IPS DF 6.9 (cell line): ENCODE results near the gene TENT4B.

Source experiments
- DNase-seq: peaks from one replicate; pipeline ENCODE4 v3.0.0-alpha.2; 2013; ENCODE audit warnings: low read depth, low spot score
- H3K27ac ChIP-seq: one replicate; pipeline ENCODE4 v1.5.1; 2013; ENCODE audit warnings: low read length, control low read depth
- H3K27me3 ChIP-seq: 2 replicates; pipeline ENCODE4 v1.6.1; 2013; ENCODE audit warnings: mild to moderate bottlenecking, low read length; ENCODE audit not compliant: control insufficient read depth, insufficient read depth
- H3K36me3 ChIP-seq: 2 replicates; pipeline ENCODE4 v1.6.1; 2013; ENCODE audit warnings: low read length; ENCODE audit not compliant: control insufficient read depth, insufficient read depth
- H3K4me1 ChIP-seq: 2 replicates; pipeline ENCODE4 v1.6.1; 2013; ENCODE audit warnings: low read length; ENCODE audit not compliant: control insufficient read depth, insufficient read depth
- H3K4me3 ChIP-seq: 2 replicates; pipeline ENCODE4 v1.5.1; 2013; ENCODE audit warnings: mild to moderate bottlenecking, low read length
- H3K9me3 ChIP-seq: 2 replicates; pipeline ENCODE4 v1.6.1; 2013; ENCODE audit warnings: low read length, inconsistent platforms; ENCODE audit not compliant: control insufficient read depth, insufficient read depth
- WGBS: extraction: QIAGEN DNeasy Blood & Tissue Kit; methylation state at CpG from one replicate; pipeline ENCODE4 v1.1.7; 2013; ENCODE audit warnings: mixed read lengths, missing lambda C conversion rate; ENCODE audit not compliant: insufficient read length, insufficient coverage; 5-methylcytosine and 5-hydroxymethylcytosine counted together

TENT4B gene

GRCh38 chr16:50271148-50272041 lies 118.3 kb downstream of the TENT4B start:
- no peak overlapping the region for H3K4me3 ChIP-seq
- no CpG with 5 or more reads among the region's 15 CpGs for WGBS
- no peaks in the 10 kb centered on the region for H3K36me3 ChIP-seq
- H3K27me3 ChIP-seq = no peaks in the 10 kb centered on the region
- no peaks in the 10 kb centered on the region for H3K9me3 ChIP-seq
- no peak overlapping the region for H3K27ac ChIP-seq
- no peak for DNase-seq
- peaks cover 3% of the 10 kb centered on the region; the same call in 1 of the 2 replicates for H3K4me1 ChIP-seq

GRCh38 chr16:50272111-50272571 lies 119.0 kb downstream of the TENT4B start:
- no CpG with 5 or more reads among the region's 7 CpGs for WGBS

GRCh38 chr16:50272687-50273381 lies 119.7 kb downstream of the TENT4B start:
- H3K4me3 ChIP-seq = no peak overlapping the region
- no peak overlapping the region for H3K27ac ChIP-seq
- no CpG with 5 or more reads among the region's 5 CpGs for WGBS
- H3K27me3 ChIP-seq = no peaks in the 10 kb centered on the region
- H3K9me3 ChIP-seq = no peaks in the 10 kb centered on the region
- H3K4me1 ChIP-seq = no peaks in the 10 kb centered on the region
- DNase-seq = no peak
- H3K36me3 ChIP-seq = no peaks in the 10 kb centered on the region

More at GRCh38 chr16:50272111-50272571, 119.0 kb downstream of the TENT4B start:
- no peaks in the 10 kb centered on the region for H3K9me3 ChIP-seq
- no peak overlapping the region for H3K4me3 ChIP-seq
- H3K4me1 ChIP-seq = peaks cover 3% of the 10 kb centered on the region; the same call in 1 of the 2 replicates
- no peaks in the 10 kb centered on the region for H3K27me3 ChIP-seq
- DNase-seq = no peak
- no peaks in the 10 kb centered on the region for H3K36me3 ChIP-seq
- no peak overlapping the region for H3K27ac ChIP-seq

GRCh38 chr16:50273382-50273690 lies 120.2 kb downstream of the TENT4B start:
- no peaks in the 10 kb centered on the region for H3K9me3 ChIP-seq
- H3K4me1 ChIP-seq = no peaks in the 10 kb centered on the region
- H3K27ac ChIP-seq = no peak overlapping the region
- H3K36me3 ChIP-seq = no peaks in the 10 kb centered on the region
- no peaks in the 10 kb centered on the region for H3K27me3 ChIP-seq
- WGBS = no CpG with 5 or more reads among the region's 2 CpGs
- H3K4me3 ChIP-seq = no peak overlapping the region
- no peak for DNase-seq

- H3K9me3 ChIP-seq = no peaks in the 10 kb centered on the region
- H3K27ac ChIP-seq = no peak overlapping the region
- no CpG with 5 or more reads among the region's 13 CpGs for WGBS
- no peaks in the 10 kb centered on the region for H3K36me3 ChIP-seq
- no peaks in the 10 kb centered on the region for H3K4me1 ChIP-seq
- no peaks in the 10 kb centered on the region for H3K27me3 ChIP-seq
- no peak for DNase-seq
- H3K4me3 ChIP-seq = no peak overlapping the region
Measured at GRCh38 chr16:50273888-50274325, 120.8 kb downstream of the TENT4B start.

GRCh38 chr16:50274326-50275097 lies 121.4 kb downstream of the TENT4B start:
- no peaks in the 10 kb centered on the region for H3K27me3 ChIP-seq
- no peaks in the 10 kb centered on the region for H3K36me3 ChIP-seq
- no peaks in the 10 kb centered on the region for H3K9me3 ChIP-seq
- DNase-seq = no peak
- no peak overlapping the region for H3K27ac ChIP-seq
- no peak overlapping the region for H3K4me3 ChIP-seq
- peaks cover 2% of the 10 kb centered on the region for H3K4me1 ChIP-seq
- WGBS = no CpG with 5 or more reads among the region's 18 CpGs

GRCh38 chr16:50275098-50275415 lies 122.0 kb downstream of the TENT4B start:
- no peak overlapping the region for H3K27ac ChIP-seq
- no peak for DNase-seq
- H3K36me3 ChIP-seq = no peaks in the 10 kb centered on the region
- no CpG with 5 or more reads among the region's 3 CpGs for WGBS
- H3K27me3 ChIP-seq = no peaks in the 10 kb centered on the region
- peaks cover 3% of the 10 kb centered on the region for H3K4me1 ChIP-seq
- no peak overlapping the region for H3K4me3 ChIP-seq
- no peaks in the 10 kb centered on the region for H3K9me3 ChIP-seq

- WGBS = no CpG with 5 or more reads among the region's 12 CpGs
- H3K4me3 ChIP-seq = no peak overlapping the region
- H3K27ac ChIP-seq = no peak overlapping the region
Measured at GRCh38 chr16:50275428-50276325, 122.6 kb downstream of the TENT4B start.

GRCh38 chr16:50276326-50276640 lies 123.2 kb downstream of the TENT4B start:
- Histone ChIP-seq H3K27ac (no peak overlapping the region), H3K9me3 (no peaks in the 10 kb centered on the region), H3K27me3 (no peaks in the 10 kb centered on the region), H3K4me3 (no peak overlapping the region), H3K36me3 (no peaks in the 10 kb centered on the region), H3K4me1 (peaks cover 3% of the 10 kb centered on the region)
- DNase-seq = no peak
- no CpG with 5 or more reads among the region's 2 CpGs for WGBS

More at GRCh38 chr16:50275428-50276325, 122.6 kb downstream of the TENT4B start:
- Histone ChIP-seq H3K9me3 (no peaks in the 10 kb centered on the region), H3K4me1 (peaks cover 3% of the 10 kb centered on the region), H3K36me3 (no peaks in the 10 kb centered on the region), H3K27me3 (no peaks in the 10 kb centered on the region)
- DNase-seq = no peak
